Esophagus muscularis mucosa (tissue), 4 donors: ENCODE results near the gene BEND6. TPM values are rescaled to one million over a fixed set of nuclear protein-coding genes. Genes with fewer than 3 reads are reported as not detected.
"Not testable (repeated sequence)": the region's sequence is repeated elsewhere in the genome, so short reads cannot be mapped to it uniquely, and the experiment has no call there.

Source experiments
- DNase-seq: peaks from one replicate; pipeline ENCODE4 v3.0.0-alpha.2; 2017; ENCODE audit errors: extremely low spot score
- H3K27ac ChIP-seq, 4 donors: fragments of 200-600 bp; sonication (generic); replicated peaks in 1 of 4; 1 replicate in 3 of 4; 2 replicates in 1 of 4; pipeline ENCODE4 v1.5.1; 2016 to 2019; ENCODE audit warnings: mild to moderate bottlenecking in 1 of 4
- H3K27me3 ChIP-seq, 4 donors: fragments of 200-600 bp; sonication (generic); one replicate each; pipeline versions ENCODE4 v1.5.1 to v1.6.0; 2016 to 2019
- H3K36me3 ChIP-seq, 4 donors: fragments of 200-600 bp; sonication (generic); one replicate each; pipeline ENCODE4 v1.5.1; 2016 to 2019
- H3K4me1 ChIP-seq, 4 donors: fragments of 200-600 bp; sonication (generic); one replicate each; pipeline ENCODE4 v1.5.1; 2016 to 2019
- H3K4me3 ChIP-seq, 4 donors: fragments of 200-600 bp; sonication (generic); 1 replicate in 2 of 4; 2 replicates in 2 of 4; pipeline ENCODE4 v1.5.1; 2016 to 2019; ENCODE audit warnings: mild to moderate bottlenecking in 4 of 4, moderate library complexity in 1 of 4
- H3K9me3 ChIP-seq, 4 donors: fragments of 200-600 bp; sonication (generic); 1 replicate in 3 of 4; 2 replicates in 1 of 4; pipeline ENCODE4 v1.5.1; 2016 to 2019
- CTCF ChIP-seq, 3 experiments: fragments of 200-600 bp in 2 of 3; fragments of 450-650 bp in 1 of 3; sonication (generic) in 2 of 3; IDR thresholded peaks; one replicate each; pipeline ENCODE4 v1.5.1; 2017 to 2019; ENCODE audit warnings: antibody characterized with exemption in 3 of 3, mild to moderate bottlenecking in 2 of 3, moderate library complexity in 1 of 3
- EP300 ChIP-seq: sonication (generic); formaldehyde crosslinking; IDR thresholded peaks from one replicate; pipeline ENCODE4 v1.6.1; 2017; ENCODE audit warnings: antibody characterized with exemption
- POLR2A ChIP-seq: fragments of 450-650 bp; IDR thresholded peaks from one replicate; pipeline ENCODE4 v1.6.1; 2017; ENCODE audit warnings: antibody characterized with exemption, moderate library complexity, mild to moderate bottlenecking, low read depth
- POLR2AphosphoS5 ChIP-seq, 2 donors: sonication (generic); formaldehyde crosslinking; IDR thresholded peaks; one replicate each; pipeline ENCODE4 v1.6.1; 2017; ENCODE audit warnings: antibody characterized with exemption in 2 of 2
- WGBS: methylation state at CpG from one replicate; pipeline ENCODE4 v1.1.5; 2018; 5-methylcytosine and 5-hydroxymethylcytosine counted together
- intact Hi-C: fragments of 100-400 bp; cut with DNase I; formaldehyde crosslinking; loops from one replicate; pipeline ENCODE4 v1.15.1; 2023
- total RNA-seq, 4 donors: library from RNA; depleted of rRNA; stranded (reverse); fragments of >200 nt; gene quantifications; one replicate each; pipeline versions ENCODE4 v1.1.0 to v1.2.1, GENCODE V29; 2016

Gene BEND6
- total RNA-seq, 4 donors from 2014 or later, result 0.45 to 1.7 (median 1.5) TPM

- no peak for DNase-seq
- Histone ChIP-seq H3K27me3 (no peaks in the 10 kb centered on the region), H3K9me3 (peaks cover 0 to 7% (median 3%) of the 10 kb centered on the region in 4 donors), H3K36me3 (no peaks in the 10 kb centered on the region), H3K4me1 (no peaks in the 10 kb centered on the region), H3K27ac (no peak overlapping the region), H3K4me3 (no peak overlapping the region)
- 91% methylated on average over 3 of the region's 3 CpGs for WGBS
- no peak for TF ChIP-seq POLR2A
- TF ChIP-seq POLR2AphosphoS5 (IDR thresholded peaks at IDR 0.05), result no peak
- TF ChIP-seq CTCF (IDR thresholded peaks at IDR 0.05), result no peak
- TF ChIP-seq EP300, result no peak
- intact Hi-C loops, result no loop called here
These were observed 40.5 kb downstream of the BEND6 start for GRCh38 chr6:56995347-56995902.

GRCh38 chr6:56996401-56996800, 41.5 kb downstream of the BEND6 start:
- 76% methylated on average over 1 of the region's 1 CpG for WGBS
- intact Hi-C loops, result no loop called here
- Histone ChIP-seq H3K27me3 (no peaks in the 10 kb centered on the region), H3K27ac (no peak overlapping the region), H3K4me3 (no peak overlapping the region), H3K4me1 (no peaks in the 10 kb centered on the region), H3K36me3 (no peaks in the 10 kb centered on the region), H3K9me3 (peaks cover 0 to 7% (median 3%) of the 10 kb centered on the region in 4 donors)
- TF ChIP-seq POLR2A (no peak), CTCF (IDR thresholded peaks at IDR 0.05) (no peak), EP300 (no peak), POLR2AphosphoS5 (IDR thresholded peaks at IDR 0.05) (no peak)
- DNase-seq, result no peak

- TF ChIP-seq CTCF (IDR thresholded peaks at IDR 0.05) (no peak), EP300 (no peak), POLR2AphosphoS5 (IDR thresholded peaks at IDR 0.05) (no peak), POLR2A (no peak)
- intact Hi-C loops, result no loop called here
- H3K27ac ChIP-seq, result no peak overlapping the region
- H3K4me1 ChIP-seq, result no peaks in the 10 kb centered on the region
- no peaks in the 10 kb centered on the region for H3K36me3 ChIP-seq
- peaks cover 0 to 7% (median 3%) of the 10 kb centered on the region in 4 donors for H3K9me3 ChIP-seq
- DNase-seq, result no peak
- no peak overlapping the region for H3K4me3 ChIP-seq
- H3K27me3 ChIP-seq, result no peaks in the 10 kb centered on the region
These were observed 44.1 kb downstream of the BEND6 start for GRCh38 chr6:56999049-56999448.

GRCh38 chr6:56999748-57000147, 44.8 kb downstream of the BEND6 start:
- intact Hi-C loops, H3K4me3 ChIP-seq, H3K27me3 ChIP-seq, H3K9me3 ChIP-seq, H3K4me1 ChIP-seq, H3K27ac ChIP-seq, DNase-seq, H3K36me3 ChIP-seq: not testable (repeated sequence)
- 95% methylated on average over 18 of the region's 18 CpGs for WGBS

- intact Hi-C loops, result no loop called here
- TF ChIP-seq POLR2A (no peak), CTCF (IDR thresholded peaks at IDR 0.05) (no peak), EP300 (no peak), POLR2AphosphoS5 (IDR thresholded peaks at IDR 0.05) (no peak)
- Histone ChIP-seq H3K27me3 (no peaks in the 10 kb centered on the region), H3K9me3 (peaks cover 0 to 7% (median 3%) of the 10 kb centered on the region in 4 donors), H3K27ac (no peak overlapping the region), H3K36me3 (no peaks in the 10 kb centered on the region), H3K4me3 (no peak overlapping the region), H3K4me1 (no peaks in the 10 kb centered on the region)
- DNase-seq, result no peak
These were observed 47.3 kb downstream of the BEND6 start for GRCh38 chr6:57002197-57002596.
